OCI-LY3 (cell line): ENCODE data around the gene KCTD17.

Source experiments
- EZH2phosphoT487 ChIP-seq: fragments of 200-600 bp; shearing (Covaris generic); IDR thresholded peaks from 2 replicates; pipeline ENCODE4 v1.6.1; 2018; ENCODE audit warnings: antibody characterized with exemption, mixed run types, low read depth
- TF ChIP-seq, protein P1 (sequence below): fragments of 200-600, 300-600 bp; sonication (generic); IDR thresholded peaks from 2 replicates; pipeline ENCODE4 v1.5.1; 2014; ENCODE audit warnings: antibody characterized with exemption, low read length, low read depth

DNA sequence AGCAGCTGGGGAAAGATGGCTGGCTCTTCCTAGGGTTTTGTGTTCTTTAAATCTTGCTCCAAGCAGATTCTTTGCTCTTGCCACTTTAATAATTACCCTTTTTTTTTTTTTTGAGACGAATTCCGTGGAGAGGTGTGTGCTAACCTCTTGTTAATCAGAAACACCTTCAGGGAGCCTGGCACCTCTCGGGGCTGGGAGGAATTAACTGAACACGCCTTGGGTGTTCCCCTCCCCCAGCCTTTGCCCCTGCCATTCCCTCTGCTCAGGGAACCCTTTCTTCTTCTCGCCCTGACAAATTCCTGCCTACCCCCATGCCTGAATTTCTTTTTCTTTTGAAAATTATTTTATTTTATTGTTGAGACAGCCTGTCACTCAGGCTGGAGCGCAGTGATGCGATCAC lies 40.5 kb downstream of the KCTD17 start:
- TF ChIP-seq, protein P1, sequence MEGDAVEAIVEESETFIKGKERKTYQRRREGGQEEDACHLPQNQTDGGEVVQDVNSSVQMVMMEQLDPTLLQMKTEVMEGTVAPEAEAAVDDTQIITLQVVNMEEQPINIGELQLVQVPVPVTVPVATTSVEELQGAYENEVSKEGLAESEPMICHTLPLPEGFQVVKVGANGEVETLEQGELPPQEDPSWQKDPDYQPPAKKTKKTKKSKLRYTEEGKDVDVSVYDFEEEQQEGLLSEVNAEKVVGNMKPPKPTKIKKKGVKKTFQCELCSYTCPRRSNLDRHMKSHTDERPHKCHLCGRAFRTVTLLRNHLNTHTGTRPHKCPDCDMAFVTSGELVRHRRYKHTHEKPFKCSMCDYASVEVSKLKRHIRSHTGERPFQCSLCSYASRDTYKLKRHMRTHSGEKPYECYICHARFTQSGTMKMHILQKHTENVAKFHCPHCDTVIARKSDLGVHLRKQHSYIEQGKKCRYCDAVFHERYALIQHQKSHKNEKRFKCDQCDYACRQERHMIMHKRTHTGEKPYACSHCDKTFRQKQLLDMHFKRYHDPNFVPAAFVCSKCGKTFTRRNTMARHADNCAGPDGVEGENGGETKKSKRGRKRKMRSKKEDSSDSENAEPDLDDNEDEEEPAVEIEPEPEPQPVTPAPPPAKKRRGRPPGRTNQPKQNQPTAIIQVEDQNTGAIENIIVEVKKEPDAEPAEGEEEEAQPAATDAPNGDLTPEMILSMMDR: no peak
- TF ChIP-seq EZH2phosphoT487: no peak
